Fibroblast of the conjunctiva (primary cell): ENCODE results near the gene AQP2.

Source experiments
- DNase-seq: peaks from one replicate; pipeline ENCODE4 v3.0.0-alpha.2; 2010; ENCODE audit warnings: low read depth

The AQP2 gene

GRCh38 chr12:49920241-49920914 is 30.2 kb upstream of the AQP2 start:
- no peak for DNase-seq

GRCh38 chr12:49920915-49921286 is 29.6 kb upstream of the AQP2 start:
- no peak for DNase-seq

- DNase-seq: no peak
Observed at GRCh38 chr12:49921299-49921698, 29.2 kb upstream of the AQP2 start.

- no peak for DNase-seq
Observed at GRCh38 chr12:49921936-49922335, 28.6 kb upstream of the AQP2 start.

GRCh38 chr12:49922349-49923034 is 28.0 kb upstream of the AQP2 start:
- no peak for DNase-seq

GRCh38 chr12:49923035-49923644 is 27.4 kb upstream of the AQP2 start:
- no peak for DNase-seq

- no peak for DNase-seq
Observed at GRCh38 chr12:49923880-49924556, 26.5 kb upstream of the AQP2 start.

- DNase-seq: no peak
Observed at GRCh38 chr12:49924628-49925246, 25.8 kb upstream of the AQP2 start.

- no peak for DNase-seq
Observed at GRCh38 chr12:49925433-49926204, 24.9 kb upstream of the AQP2 start.

GRCh38 chr12:49928471-49928870 is 22.1 kb upstream of the AQP2 start:
- DNase-seq: no peak

GRCh38 chr12:49929581-49929980 is 21.0 kb upstream of the AQP2 start:
- DNase-seq: no peak

GRCh38 chr12:49930515-49931288 is 19.8 kb upstream of the AQP2 start:
- DNase-seq: no peak

- DNase-seq: no peak
Observed at GRCh38 chr12:49932023-49932422, 18.5 kb upstream of the AQP2 start.

GRCh38 chr12:49932533-49933130 is 17.9 kb upstream of the AQP2 start:
- DNase-seq: no peak

- DNase-seq: no peak
Observed at GRCh38 chr12:49933796-49934195, 16.7 kb upstream of the AQP2 start.

GRCh38 chr12:49934505-49934904 is 16.0 kb upstream of the AQP2 start:
- no peak for DNase-seq

GRCh38 chr12:49936925-49937324 is 13.6 kb upstream of the AQP2 start:
- DNase-seq: no peak

- DNase-seq: no peak
Observed at GRCh38 chr12:49937639-49938300, 12.8 kb upstream of the AQP2 start.

- no peak for DNase-seq
Observed at GRCh38 chr12:49939307-49939706, 11.2 kb upstream of the AQP2 start.

GRCh38 chr12:49939707-49940106 is 10.8 kb upstream of the AQP2 start:
- DNase-seq: no peak
